Stimulated activated naive CD4-positive, alpha-beta T cell (primary cell): ENCODE results near the gene PCNT.
A peak's percentile ranks its signal among the peaks of the same experiment; 100 is the strongest.

Experiments
- DNase-seq, 6 experiments: peaks; one replicate each; lab custom pipeline; 2025; lab: John Stamatoyannopoulos, UW

The PCNT gene, protein sequence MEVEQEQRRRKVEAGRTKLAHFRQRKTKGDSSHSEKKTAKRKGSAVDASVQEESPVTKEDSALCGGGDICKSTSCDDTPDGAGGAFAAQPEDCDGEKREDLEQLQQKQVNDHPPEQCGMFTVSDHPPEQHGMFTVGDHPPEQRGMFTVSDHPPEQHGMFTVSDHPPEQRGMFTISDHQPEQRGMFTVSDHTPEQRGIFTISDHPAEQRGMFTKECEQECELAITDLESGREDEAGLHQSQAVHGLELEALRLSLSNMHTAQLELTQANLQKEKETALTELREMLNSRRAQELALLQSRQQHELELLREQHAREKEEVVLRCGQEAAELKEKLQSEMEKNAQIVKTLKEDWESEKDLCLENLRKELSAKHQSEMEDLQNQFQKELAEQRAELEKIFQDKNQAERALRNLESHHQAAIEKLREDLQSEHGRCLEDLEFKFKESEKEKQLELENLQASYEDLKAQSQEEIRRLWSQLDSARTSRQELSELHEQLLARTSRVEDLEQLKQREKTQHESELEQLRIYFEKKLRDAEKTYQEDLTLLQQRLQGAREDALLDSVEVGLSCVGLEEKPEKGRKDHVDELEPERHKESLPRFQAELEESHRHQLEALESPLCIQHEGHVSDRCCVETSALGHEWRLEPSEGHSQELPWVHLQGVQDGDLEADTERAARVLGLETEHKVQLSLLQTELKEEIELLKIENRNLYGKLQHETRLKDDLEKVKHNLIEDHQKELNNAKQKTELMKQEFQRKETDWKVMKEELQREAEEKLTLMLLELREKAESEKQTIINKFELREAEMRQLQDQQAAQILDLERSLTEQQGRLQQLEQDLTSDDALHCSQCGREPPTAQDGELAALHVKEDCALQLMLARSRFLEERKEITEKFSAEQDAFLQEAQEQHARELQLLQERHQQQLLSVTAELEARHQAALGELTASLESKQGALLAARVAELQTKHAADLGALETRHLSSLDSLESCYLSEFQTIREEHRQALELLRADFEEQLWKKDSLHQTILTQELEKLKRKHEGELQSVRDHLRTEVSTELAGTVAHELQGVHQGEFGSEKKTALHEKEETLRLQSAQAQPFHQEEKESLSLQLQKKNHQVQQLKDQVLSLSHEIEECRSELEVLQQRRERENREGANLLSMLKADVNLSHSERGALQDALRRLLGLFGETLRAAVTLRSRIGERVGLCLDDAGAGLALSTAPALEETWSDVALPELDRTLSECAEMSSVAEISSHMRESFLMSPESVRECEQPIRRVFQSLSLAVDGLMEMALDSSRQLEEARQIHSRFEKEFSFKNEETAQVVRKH (N-terminal part only)

GRCh38 chr21:46323710-46324389, at the start of gene PCNT, which contains the start of gene C21orf58:
Gene PCNT (plus strand): TSS chr21:46324156. CDS start chr21:46324229, 73 bp downstream.
Gene C21orf58 (minus strand): TSS chr21:46323870. CDS start chr21:46322738, 1,132 bp downstream.
- peak; percentile 93 to 99 (median 97) for DNase-seq

DNA sequence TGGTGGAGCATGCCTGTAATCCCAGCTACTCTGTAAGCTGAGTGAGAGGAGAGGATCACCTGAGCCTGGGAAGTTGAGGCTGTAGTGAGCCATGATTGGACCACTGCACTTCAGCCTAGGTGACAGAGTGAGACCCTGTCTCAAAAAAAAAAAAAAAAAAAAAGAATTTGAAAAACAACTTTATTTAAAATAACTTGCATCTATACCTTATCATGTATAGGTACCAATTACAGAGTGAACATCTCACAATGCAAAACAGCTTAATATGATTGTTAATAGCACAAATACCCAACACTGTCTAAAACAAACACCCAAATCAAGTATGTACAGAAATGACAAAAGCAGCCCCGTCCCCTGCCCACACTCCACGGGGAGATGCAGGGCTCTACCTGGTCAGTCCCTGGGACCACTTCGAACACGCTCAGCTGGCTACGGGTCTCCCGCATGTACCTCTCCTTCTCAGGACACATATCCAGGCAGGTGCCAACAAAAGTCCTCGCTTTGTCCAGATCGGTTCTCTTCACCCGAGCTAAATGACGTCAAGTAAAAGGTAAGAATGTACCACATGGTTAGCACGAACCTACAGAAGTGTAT, 49.1 kb upstream of the PCNT start:
- DNase-seq, result no peak

DNA sequence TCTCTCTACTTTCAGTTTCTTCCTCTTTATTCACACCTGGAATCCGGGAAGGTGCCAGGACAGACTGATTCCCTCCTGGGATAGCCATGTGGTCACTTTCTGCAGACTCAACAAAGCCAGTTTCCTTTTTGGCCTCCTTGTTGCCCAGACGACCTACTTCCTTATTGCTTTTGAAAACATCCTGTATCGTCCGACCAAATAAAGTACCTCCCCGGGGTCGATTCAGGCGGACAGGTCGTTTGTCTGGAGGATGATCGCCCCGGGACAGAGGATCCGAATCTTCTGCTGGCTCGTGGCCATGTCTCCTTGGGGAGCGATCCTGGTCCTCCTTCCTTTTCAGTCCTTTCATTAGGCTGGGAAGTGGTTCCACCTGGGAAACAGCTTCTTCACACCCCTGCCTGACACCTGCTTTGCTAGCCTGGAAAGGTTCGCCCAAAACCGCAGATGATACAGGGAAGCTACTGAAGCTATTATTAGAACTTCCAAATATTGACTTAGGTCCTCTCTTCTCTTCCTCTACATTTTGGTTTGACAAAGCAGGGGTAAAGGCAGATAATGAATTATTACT, 39.8 kb upstream of the PCNT start:
- no peak for DNase-seq

GRCh38 chr21:46284733-46285132, 39.2 kb upstream of the PCNT start:
- DNase-seq, result no peak

DNA sequence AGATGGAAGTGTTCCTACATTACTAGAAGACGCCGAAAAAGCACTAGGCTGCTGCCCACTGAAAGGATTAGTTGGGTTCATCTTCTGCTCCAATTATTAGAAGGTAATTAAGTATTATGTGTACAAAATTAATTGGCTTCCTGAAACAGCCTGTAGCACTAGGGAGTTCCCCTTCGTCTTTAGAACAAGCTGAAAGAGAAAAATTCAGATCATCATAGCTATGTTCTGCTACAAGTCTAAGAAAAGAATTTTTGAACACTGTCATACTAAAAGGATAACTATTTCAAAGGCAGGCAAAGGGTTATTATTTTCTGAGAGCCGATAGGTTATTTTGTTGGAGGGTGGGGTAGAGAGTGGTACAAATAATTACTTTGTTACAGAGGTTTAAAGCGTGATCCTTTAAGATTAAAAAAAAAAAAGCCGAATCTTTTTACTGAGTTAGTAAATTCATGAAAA, 38.7 kb upstream of the PCNT start, which contains the start of gene MCM3AP:
Gene MCM3AP, minus strand, starts transcription at position 406 of the 456 bp plus-strand sequence. Its CDS starts 325 bp downstream, at position 81.
- no peak for DNase-seq

GRCh38 chr21:46285761-46286647, 38.0 kb upstream of the PCNT start, which contains the start of gene YBEY:
Gene YBEY (plus strand): TSS chr21:46286342. CDS start chr21:46286914, 572 bp downstream.
- DNase-seq, result peak; percentile 60 to 82 (median 74)

GRCh38 chr21:46286648-46287002, 37.3 kb upstream of the PCNT start:
- peak in 1 of 6 experiments; percentile 37 for DNase-seq

GRCh38 chr21:46287541-46287940, 36.4 kb upstream of the PCNT start:
- no peak for DNase-seq

DNA sequence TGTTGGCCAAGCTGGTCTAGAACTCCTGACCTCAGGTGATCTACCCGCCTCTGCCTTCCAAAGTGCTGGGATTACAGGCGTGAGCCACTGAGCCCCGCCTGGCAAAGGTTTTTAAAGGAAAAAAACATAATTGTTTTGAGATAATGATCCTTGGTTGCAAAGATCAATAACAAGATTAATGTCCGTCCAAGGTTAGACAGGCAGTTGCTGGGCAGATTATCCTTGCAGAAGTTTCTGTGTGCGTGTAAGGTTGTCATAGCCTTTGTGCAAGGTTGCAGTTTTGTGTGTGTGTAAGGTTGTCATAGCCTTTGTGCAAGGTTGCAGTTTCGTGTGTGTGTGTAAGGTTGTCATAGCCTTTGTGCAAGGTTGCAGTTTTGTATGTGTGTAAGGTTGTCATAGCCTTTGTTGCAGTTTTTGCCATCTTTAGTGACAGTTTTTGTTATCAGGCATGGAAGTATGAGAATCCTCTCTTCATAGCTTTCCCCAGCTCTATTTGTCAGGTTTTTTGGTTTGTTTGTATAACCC, 34.2 kb upstream of the PCNT start:
- DNase-seq, result no peak

DNA sequence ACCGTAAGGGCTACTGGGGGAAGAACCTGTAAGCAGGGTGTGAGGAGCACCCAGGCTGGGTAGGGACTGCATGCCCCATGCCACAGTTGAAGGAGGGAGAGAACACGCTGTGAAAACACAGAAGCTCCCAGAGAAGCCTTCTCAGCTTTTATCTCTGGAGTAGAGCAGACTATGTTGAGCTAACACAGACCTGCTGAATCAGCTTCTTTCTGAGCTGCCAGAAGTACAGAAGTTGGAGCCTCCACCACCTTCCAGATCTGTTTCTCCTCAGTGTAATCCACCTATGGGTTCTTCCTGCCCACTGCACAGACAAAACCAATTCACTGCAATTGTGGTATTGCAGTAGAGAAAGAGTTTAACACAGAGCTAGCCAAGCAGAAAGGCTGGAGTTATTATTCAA, 32.4 kb upstream of the PCNT start:
- DNase-seq, result no peak

DNA sequence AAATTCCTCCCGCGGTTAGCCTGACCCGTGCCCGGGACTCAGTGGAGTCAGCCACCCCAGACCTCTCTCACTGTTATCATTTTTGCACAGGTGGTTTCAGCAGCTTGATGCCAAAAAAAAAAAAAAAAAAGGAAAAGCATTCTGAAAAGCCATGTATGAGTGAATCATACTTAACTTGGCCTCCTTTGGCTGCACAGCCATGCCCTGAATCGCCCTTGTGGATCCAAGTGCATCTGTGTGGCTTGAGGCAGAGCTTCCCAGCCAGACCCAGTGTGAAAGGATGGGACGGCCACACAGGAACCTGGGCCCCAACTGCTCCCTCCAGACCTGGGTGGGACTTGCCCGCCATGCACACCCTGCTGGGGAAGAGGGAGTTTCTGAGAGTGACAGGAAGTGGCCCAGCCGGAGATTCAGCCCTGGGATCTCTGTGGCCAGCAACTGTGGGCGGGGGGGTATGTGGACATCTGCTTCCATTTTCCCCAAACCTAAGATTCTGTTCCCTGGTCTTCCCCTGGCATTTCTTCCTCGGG, 29.2 kb upstream of the PCNT start:
- DNase-seq, result no peak

DNA sequence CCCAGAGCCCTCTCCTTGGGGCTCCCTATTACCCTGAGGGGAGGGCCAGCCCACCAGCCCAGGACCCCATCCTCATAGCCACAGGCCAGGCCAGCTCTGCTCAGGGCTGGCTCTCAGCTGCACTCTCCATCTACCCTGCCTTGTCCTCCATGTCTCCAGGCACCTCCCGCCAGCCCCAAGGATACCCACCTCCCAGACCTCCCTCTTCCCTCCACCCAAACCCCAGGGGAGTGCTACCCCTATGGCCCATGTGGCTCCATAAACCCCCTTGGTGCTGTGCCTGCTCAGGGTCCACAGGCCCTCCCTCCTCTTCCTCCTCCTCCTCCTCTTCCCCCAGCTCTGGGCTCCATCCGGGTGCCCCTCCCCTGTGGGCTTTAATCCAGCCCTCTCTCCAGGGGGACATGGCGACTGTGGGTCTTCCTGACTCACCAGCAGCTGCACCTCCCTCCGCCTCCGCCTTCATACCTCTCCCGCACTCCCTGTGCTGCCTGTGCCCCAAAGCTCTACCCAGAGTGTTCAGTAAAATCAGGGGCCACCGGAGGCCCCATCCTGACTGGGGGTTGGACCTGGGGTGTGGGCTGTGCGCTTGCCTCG, 28.7 kb upstream of the PCNT start:
- DNase-seq, result no peak

GRCh38 chr21:46295996-46296752, 27.8 kb upstream of the PCNT start:
- DNase-seq, result peak in 3 of 6 experiments; percentile 5 to 49 (median 18)

- DNase-seq, result peak in 1 of 6 experiments; percentile 14
These were observed 26.4 kb upstream of the PCNT start for GRCh38 chr21:46297338-46298271.

GRCh38 chr21:46299167-46299566, 24.8 kb upstream of the PCNT start:
- no peak for DNase-seq

DNA sequence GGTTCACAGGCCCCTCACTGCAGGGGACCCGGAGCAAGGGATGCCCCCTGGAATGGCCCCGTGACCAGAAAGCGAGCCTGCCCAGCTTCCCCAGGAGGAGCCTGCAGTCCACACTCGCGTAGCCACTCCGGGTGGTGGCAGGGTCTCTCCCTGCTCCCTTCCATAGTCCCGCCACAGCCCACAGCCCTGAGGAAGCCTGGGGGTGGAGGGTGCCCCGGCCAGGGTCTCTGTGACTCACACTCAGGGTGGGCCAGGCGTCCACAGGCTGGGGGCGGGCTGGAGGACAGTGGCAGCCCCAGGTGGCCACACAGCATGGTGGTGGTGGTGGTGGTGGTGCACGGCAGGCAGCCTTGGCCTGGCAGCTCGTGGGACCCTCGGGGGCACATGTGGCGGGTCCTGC, 22.2 kb upstream of the PCNT start:
- DNase-seq, result no peak
